Measurements from ENCODE around the gene COL6A2.

- no peak for TF ChIP-seq CTCF (conservative IDR thresholded peaks at IDR 0.05 in 1 of 2, IDR thresholded peaks at IDR 0.05 in 1 of 2; ENCODE audit: extremely low read depth in 1 of 2, insufficient read depth in 1 of 2, low read depth in 1 of 2, low read length in 2 of 2)
- TF ChIP-seq EZH2 (IDR thresholded peaks at IDR 0.05; ENCODE audit: borderline replicate concordance, low read length): no peak
Measured at GRCh38 chr21:46065914-46066551, 31.9 kb upstream of the COL6A2 start.
